ENCODE measurements around the gene CHRNB1.
A peak's percentile ranks its signal among the peaks of the same experiment; 100 is the strongest.
"Not testable (repeated sequence)": the region's sequence is repeated elsewhere in the genome, so short reads cannot be mapped to it uniquely, and the experiment has no call there.

The CHRNB1 gene

GRCh38 chr17:7471729-7472128 lies 26.9 kb downstream of the CHRNB1 start:
- TF ChIP-seq CTCF (IDR thresholded peaks at IDR 0.05; ENCODE audit: low read depth, low read length) = no peak
- H3K4me3 ChIP-seq (ENCODE audit: low read depth, low read length) = no peak overlapping the region

GRCh38 chr17:7474767-7475166 lies 29.9 kb downstream of the CHRNB1 start:
- H3K4me3 ChIP-seq (ENCODE audit: low read depth, low read length) = not testable (repeated sequence)

DNA sequence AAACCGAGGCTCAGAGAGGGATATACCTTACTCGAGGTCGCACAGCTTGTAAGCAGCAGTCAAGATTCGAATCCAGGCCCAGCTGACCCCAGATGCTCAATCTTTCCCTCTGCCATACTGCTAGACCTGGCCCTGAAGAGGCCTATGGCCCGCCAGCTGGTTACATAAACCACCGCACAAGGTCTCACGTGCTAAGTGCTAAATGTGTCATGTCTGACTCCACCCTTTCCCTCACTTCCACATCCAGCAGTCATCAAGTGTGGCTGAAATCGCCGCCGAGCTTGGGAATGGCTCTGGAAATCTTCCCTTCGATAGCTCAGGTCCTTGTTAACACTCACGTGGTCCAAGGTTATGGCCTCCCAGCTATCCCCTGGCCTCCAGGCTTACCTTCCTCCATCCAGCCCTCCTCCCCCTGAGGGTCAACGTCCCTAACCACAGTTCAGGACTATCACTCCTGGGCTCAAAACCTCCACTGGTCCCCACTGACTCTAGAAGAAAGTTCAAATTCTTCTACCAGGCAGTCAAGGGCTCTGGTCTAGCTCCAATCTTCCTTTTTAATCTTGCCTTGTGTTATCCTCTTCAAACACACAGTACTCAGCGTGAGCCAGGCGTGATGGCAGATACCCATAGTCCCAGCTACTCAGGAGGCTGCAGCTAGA lies 31.0 kb downstream of the CHRNB1 start:
- no peak overlapping the region for H3K4me3 ChIP-seq (ENCODE audit: low read depth, low read length)
- no peak for TF ChIP-seq CTCF (IDR thresholded peaks at IDR 0.05; ENCODE audit: low read depth, low read length)

DNA sequence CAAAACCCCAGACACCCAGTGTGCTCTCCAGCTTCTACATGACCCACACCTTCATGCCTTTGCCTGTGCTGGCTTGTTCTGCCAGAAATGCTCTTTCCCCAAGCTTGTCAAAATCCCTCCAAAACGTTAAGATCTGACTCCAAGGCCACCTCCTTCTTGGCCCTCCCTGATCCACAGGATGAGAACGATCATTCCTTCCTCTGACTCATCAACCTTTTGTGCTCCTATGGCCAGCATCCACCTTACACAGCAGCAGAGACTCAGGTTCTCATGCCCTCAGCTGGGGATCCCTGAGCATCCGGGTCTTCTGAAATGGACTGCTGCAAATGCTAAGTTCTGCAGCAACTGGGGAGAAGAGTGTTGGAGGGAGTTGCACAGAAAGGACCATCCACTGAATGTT lies 31.6 kb downstream of the CHRNB1 start:
- no peak for TF ChIP-seq CTCF (IDR thresholded peaks at IDR 0.05; ENCODE audit: low read depth, low read length)
- peak overlapping the region; percentile 87; the same call in 1 of the 2 replicates for H3K4me3 ChIP-seq (ENCODE audit: low read depth, low read length)

- no peak for TF ChIP-seq CTCF (IDR thresholded peaks at IDR 0.05; ENCODE audit: low read depth, low read length)
- peak overlapping the region; percentile 87 for H3K4me3 ChIP-seq (ENCODE audit: low read depth, low read length)
Measured at GRCh38 chr17:7476951-7477350, 32.1 kb downstream of the CHRNB1 start.

- TF ChIP-seq CTCF (IDR thresholded peaks at IDR 0.05; ENCODE audit: low read depth, low read length) = no peak
- H3K4me3 ChIP-seq (ENCODE audit: low read depth, low read length) = peak overlapping the region; percentile 87
Measured at GRCh38 chr17:7477392-7478275, 32.8 kb downstream of the CHRNB1 start.

DNA sequence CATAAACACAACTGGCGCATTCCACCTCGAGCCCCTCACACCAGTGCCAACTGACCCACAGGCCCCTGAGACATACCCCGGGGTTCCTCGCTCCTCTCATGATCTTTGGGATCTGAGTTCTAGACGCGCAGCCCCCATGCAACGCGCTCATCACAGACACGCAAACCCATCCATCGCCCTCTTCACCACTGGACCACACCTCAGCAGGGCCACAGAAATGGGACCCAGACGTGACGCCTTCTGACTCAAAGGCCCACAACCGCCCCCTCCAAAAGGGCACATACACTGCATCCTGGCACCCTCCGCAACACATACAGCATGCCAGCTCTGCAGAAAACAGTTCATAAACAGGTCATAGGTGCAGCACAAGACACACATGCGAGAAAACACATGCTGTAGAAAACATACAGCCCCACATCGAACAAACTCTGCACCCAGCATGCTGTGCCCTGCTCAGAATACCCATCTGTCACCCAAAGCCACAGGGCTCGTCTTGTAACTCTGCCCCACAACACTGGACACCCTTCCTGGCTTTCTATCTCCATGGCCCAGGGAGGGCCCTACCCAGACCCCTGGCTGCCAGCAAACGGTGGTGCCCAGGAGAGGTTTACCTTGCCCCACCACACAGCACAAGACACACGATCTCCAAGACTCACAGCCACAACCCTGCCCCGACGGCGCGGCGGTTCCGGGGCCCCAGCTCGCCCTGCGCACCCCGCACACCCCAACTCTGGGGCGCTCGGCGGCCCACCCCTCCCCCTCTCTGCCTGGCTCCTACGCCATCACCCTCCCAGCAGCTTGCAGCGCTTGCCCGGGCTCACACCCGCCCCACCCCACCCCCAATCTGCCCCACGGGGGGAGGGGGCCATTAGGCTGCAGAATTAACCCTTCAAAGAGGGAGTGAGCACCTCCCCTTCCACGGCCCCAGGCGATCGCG lies 33.7 kb downstream of the CHRNB1 start:
- no peak for TF ChIP-seq CTCF (IDR thresholded peaks at IDR 0.05; ENCODE audit: low read depth, low read length)

More for the DNA sequence above, 33.7 kb downstream of the CHRNB1 start:
- H3K4me3 ChIP-seq (ENCODE audit: low read depth, low read length) = peak overlapping the region; percentile 87

Measured in WI38 (cell line).